Hepatocyte (in vitro differentiated cells): Measurements from ENCODE around the gene CCDC136. TPM values are rescaled to one million over a fixed set of nuclear protein-coding genes. Genes with fewer than 3 reads are reported as not detected.

Experiments used
- DNase-seq: peaks from one replicate; pipeline ENCODE4 v3.0.0-alpha.2; 2016; ENCODE audit warnings: low spot score
- H2AFZ ChIP-seq: fragments of 200-600 bp; sonication (generic); 2 replicates; pipeline ENCODE4 v1.6.0; 2016; ENCODE audit warnings: antibody characterized with exemption, mild to moderate bottlenecking
- H3K27ac ChIP-seq: fragments of 200-600 bp; sonication (generic); 2 replicates; pipeline ENCODE4 v1.5.1; 2016; ENCODE audit warnings: mild to moderate bottlenecking
- H3K27me3 ChIP-seq: fragments of 200-600 bp; sonication (generic); 2 replicates; pipeline ENCODE4 v1.6.1; 2016
- H3K36me3 ChIP-seq: fragments of 200-600 bp; sonication (generic); replicated peaks from 2 replicates; pipeline ENCODE4 v1.5.1; 2016; ENCODE audit warnings: low read depth; ENCODE audit not compliant: insufficient read depth
- H3K4me1 ChIP-seq: fragments of 200-600 bp; sonication (generic); 2 replicates; pipeline ENCODE4 v1.5.1; 2016; ENCODE audit warnings: mild to moderate bottlenecking, moderate library complexity; ENCODE audit not compliant: insufficient read depth
- H3K4me2 ChIP-seq: fragments of 200-600 bp; sonication (generic); 2 replicates; pipeline ENCODE4 v1.6.0; 2016
- H3K4me3 ChIP-seq: fragments of 200-600 bp; sonication (generic); 2 replicates; pipeline ENCODE4 v1.5.1; 2016; ENCODE audit warnings: mild to moderate bottlenecking
- H3K79me2 ChIP-seq: fragments of 200-600 bp; sonication (generic); 2 replicates; pipeline ENCODE4 v1.6.0; 2017; ENCODE audit warnings: mild to moderate bottlenecking
- H3K9me2 ChIP-seq: fragments of 200-600 bp; sonication (generic); replicated peaks from 2 replicates; pipeline ENCODE4 v1.6.0; 2017; ENCODE audit warnings: mild to moderate bottlenecking; ENCODE audit not compliant: insufficient read depth
- H3K9me3 ChIP-seq: fragments of 200-600 bp; sonication (generic); 2 replicates; pipeline ENCODE4 v1.5.1; 2016; ENCODE audit warnings: low read depth, mild to moderate bottlenecking
- H4K20me1 ChIP-seq: fragments of 200-600 bp; sonication (generic); 2 replicates; pipeline ENCODE4 v1.6.0; 2016; ENCODE audit warnings: mild to moderate bottlenecking; ENCODE audit not compliant: insufficient read depth, poor library complexity, severe bottlenecking
- EZH2 ChIP-seq: fragments of 200-600 bp; sonication (generic); IDR thresholded peaks from 2 replicates; pipeline ENCODE4 v1.6.1; 2016; ENCODE audit warnings: antibody characterized with exemption, mild to moderate bottlenecking, borderline replicate concordance
- EZH2phosphoT487 ChIP-seq: fragments of 200-600 bp; sonication (generic); IDR thresholded peaks from one replicate; pipeline ENCODE4 v1.6.1; 2018; ENCODE audit warnings: antibody characterized with exemption, mild to moderate bottlenecking, low read depth, moderate library complexity; ENCODE audit not compliant: unreplicated experiment, severe bottlenecking
- WGBS: methylation state at CpG from one replicate; pipeline ENCODE4 v1.1.6; 2016; ENCODE audit warnings: low lambda C conversion rate; ENCODE audit errors: missing lambda C conversion rate; 5-methylcytosine and 5-hydroxymethylcytosine counted together
- polyA plus RNA-seq: library from polyadenylated mRNA; unstranded; fragments of >200 nt; fragmentation: Nextera tagmentation; extraction: Ambion mirVana; gene quantifications from 2 replicates; pipeline ENCODE4 v1.2.1, GENCODE V29; 2016
- total RNA-seq: library from RNA; depleted of rRNA; stranded (reverse); fragments of >200 nt; gene quantifications from 2 replicates; pipeline ENCODE4 v1.2.3, GENCODE V29; 2014
- TF ChIP-seq, protein P1 (sequence below): fragments of 200-600 bp; sonication (generic); IDR thresholded peaks from 2 replicates; pipeline ENCODE4 v1.5.1; 2016; ENCODE audit warnings: antibody characterized with exemption, mild to moderate bottlenecking; ENCODE audit not compliant: poor library complexity

Gene CCDC136
- total and polyA plus RNA-seq, 2 experiments from 2014 or later: 3.8 to 5.6 TPM

DNA sequence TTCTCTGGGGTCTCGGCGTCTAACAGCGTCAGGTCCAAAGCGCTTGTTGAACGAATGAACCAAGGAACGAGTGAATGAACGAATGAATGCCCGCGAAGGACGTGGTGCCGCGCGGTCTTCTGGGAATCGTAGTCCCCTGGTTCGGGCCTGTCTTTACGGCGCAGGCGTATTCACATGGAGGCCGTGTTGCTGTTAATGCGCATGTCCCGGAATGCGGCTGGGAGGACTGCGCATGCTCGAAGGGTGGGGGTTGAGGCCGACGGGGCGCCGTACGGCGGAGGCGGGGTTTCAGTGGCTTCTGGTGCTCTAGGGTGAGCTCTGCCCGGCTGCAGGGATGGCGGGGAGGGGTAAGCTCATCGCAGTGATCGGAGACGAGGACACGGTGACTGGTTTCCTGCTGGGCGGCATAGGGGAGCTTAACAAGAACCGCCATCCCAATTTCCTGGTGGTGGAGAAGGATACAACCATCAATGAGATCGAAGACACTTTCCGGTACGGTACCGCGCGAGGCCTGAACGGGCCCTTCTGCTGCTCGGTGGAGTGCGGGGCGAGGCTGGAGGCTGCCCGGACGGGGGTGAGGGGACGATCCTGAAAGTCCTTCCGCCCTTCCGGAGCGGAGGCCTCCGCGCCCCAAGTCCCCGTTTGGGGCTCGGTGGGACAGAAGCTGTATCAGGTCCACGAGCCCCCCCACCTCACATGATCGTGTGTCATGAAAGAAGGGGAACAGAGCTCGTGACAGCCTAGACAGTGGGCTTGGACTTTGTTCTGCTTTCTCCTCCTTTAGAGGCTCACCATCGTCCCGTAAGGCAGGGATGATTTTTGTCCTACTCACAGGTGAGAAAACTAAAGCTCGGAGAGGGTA lies 71.0 kb downstream of the CCDC136 start, which contains the start of gene ATP6V1F:
ATP6V1F (plus strand) TSS at position 286 of the 862 bp plus-strand sequence; CDS start at position 335, 49 bp downstream.
- Histone ChIP-seq H3K36me3 (no peaks in the 10 kb centered on the region), H3K4me3 (peak within 1 kb of the TSS; percentile 52), H3K9me2 (no peaks in the 10 kb centered on the region), H3K4me1 (peaks cover 12% of the 10 kb centered on the region), H3K27me3 (no peaks in the 10 kb centered on the region), H3K79me2 (peaks cover 29% of the 10 kb centered on the region), H2AFZ (peak within 1 kb of the TSS; percentile 51), H3K4me2 (peak within 1 kb of the TSS; percentile 82), H3K9me3 (no peaks in the 10 kb centered on the region), H4K20me1 (peaks cover 38% of the 10 kb centered on the region), H3K27ac (peak within 1 kb of the TSS; percentile 84)
- under 1% methylated on average over 65 of the region's 65 CpGs for WGBS
- TF ChIP-seq EZH2 (no peak), EZH2phosphoT487 (no peak)
- TF ChIP-seq, protein P1, sequence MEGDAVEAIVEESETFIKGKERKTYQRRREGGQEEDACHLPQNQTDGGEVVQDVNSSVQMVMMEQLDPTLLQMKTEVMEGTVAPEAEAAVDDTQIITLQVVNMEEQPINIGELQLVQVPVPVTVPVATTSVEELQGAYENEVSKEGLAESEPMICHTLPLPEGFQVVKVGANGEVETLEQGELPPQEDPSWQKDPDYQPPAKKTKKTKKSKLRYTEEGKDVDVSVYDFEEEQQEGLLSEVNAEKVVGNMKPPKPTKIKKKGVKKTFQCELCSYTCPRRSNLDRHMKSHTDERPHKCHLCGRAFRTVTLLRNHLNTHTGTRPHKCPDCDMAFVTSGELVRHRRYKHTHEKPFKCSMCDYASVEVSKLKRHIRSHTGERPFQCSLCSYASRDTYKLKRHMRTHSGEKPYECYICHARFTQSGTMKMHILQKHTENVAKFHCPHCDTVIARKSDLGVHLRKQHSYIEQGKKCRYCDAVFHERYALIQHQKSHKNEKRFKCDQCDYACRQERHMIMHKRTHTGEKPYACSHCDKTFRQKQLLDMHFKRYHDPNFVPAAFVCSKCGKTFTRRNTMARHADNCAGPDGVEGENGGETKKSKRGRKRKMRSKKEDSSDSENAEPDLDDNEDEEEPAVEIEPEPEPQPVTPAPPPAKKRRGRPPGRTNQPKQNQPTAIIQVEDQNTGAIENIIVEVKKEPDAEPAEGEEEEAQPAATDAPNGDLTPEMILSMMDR: no peak
- peak; percentile 98 for DNase-seq

DNA sequence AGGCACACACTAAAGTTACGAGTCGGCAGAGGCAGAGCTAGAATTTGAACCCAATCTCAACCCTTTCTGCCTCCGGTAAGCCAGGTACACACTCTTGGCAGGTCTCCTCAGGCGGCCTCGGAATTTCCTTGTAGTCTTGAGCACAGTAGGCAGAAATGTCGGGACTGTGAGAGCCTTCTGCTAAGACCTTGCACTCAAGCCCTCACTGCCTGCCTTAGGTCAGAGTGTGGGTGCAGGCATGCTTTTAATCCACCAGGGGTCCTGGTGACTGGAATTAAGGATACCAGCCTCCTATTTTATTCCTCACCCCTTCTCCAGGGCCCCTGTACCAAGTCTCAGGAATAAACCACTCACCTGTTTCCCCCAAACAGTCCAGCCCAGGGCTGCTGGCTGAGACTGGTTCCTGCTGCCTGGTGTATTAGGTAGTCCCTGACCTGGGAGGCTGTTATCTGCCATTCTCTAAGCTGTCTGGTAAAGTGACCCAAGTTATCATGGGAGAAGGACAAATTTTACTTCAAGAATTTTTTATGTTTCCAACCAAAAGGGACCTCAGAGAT lies 71.7 kb downstream of the CCDC136 start:
- TF ChIP-seq, protein P1: peak; percentile 44
- no peak for TF ChIP-seq EZH2
- H3K36me3 ChIP-seq: no peaks in the 10 kb centered on the region
- no peaks in the 10 kb centered on the region for H3K27me3 ChIP-seq
- H3K4me3 ChIP-seq: peak overlapping the region; percentile 52
- peaks cover 15% of the 10 kb centered on the region for H3K4me1 ChIP-seq
- H3K4me2 ChIP-seq: peak overlapping the region; percentile 82
- WGBS: 2% methylated on average over 6 of the region's 6 CpGs
- H3K27ac ChIP-seq: peak overlapping the region; percentile 84
- H3K79me2 ChIP-seq: peaks cover 29% of the 10 kb centered on the region
- peak; percentile 78 for DNase-seq
- H2AFZ ChIP-seq: peak overlapping the region; percentile 51
- no peaks in the 10 kb centered on the region for H3K9me3 ChIP-seq
- H4K20me1 ChIP-seq: peaks cover 45% of the 10 kb centered on the region
- H3K9me2 ChIP-seq: no peaks in the 10 kb centered on the region

GRCh38 chr7:128865303-128865702 lies 73.5 kb downstream of the CCDC136 start:
- H2AFZ ChIP-seq: no peak overlapping the region
- H3K36me3 ChIP-seq: no peaks in the 10 kb centered on the region
- no peak overlapping the region for H3K27ac ChIP-seq
- H3K4me2 ChIP-seq: no peak overlapping the region
- TF ChIP-seq EZH2phosphoT487: no peak
- TF ChIP-seq, protein P1: no peak
- TF ChIP-seq EZH2: no peak
- no peaks in the 10 kb centered on the region for H3K9me2 ChIP-seq
- H4K20me1 ChIP-seq: peaks cover 52% of the 10 kb centered on the region
- H3K4me3 ChIP-seq: no peak overlapping the region
- H3K27me3 ChIP-seq: peaks cover 4% of the 10 kb centered on the region
- H3K9me3 ChIP-seq: no peaks in the 10 kb centered on the region
- peaks cover 29% of the 10 kb centered on the region for H3K79me2 ChIP-seq
- H3K4me1 ChIP-seq: peaks cover 23% of the 10 kb centered on the region
- WGBS: 97% methylated on average over 12 of the region's 12 CpGs
- DNase-seq: no peak
